ENCODE data around the gene TTLL11.
"Not testable (repeated sequence)": the region's sequence is repeated elsewhere in the genome, so short reads cannot be mapped to it uniquely, and the experiment has no call there.

TTLL11 gene

GRCh38 chr9:122020398-122020797 is 72.7 kb downstream of the TTLL11 start:
- Mint-ChIP-seq H3K4me1 (no peaks in the 10 kb centered on the region), H3K9me3 (no peaks in the 10 kb centered on the region), H3K27ac (no peak overlapping the region), H3K36me3 (no peaks in the 10 kb centered on the region), H3K4me3 (no peak overlapping the region), H3K27me3 (no peaks in the 10 kb centered on the region)
- CTCF ChIA-PET: no interaction called here
- DNase-seq: no peak

- Mint-ChIP-seq H3K27me3 (no peaks in the 10 kb centered on the region), H3K4me3 (no peak overlapping the region), H3K27ac (no peak overlapping the region), H3K9me3 (no peaks in the 10 kb centered on the region), H3K4me1 (no peaks in the 10 kb centered on the region), H3K36me3 (no peaks in the 10 kb centered on the region)
- CTCF ChIA-PET: no interaction called here
- DNase-seq: no peak
Observed at GRCh38 chr9:122016744-122017143, 76.4 kb downstream of the TTLL11 start.

GRCh38 chr9:122016309-122016708 is 76.8 kb downstream of the TTLL11 start:
- no peak overlapping the region for H3K27ac Mint-ChIP-seq
- DNase-seq: no peak
- no peaks in the 10 kb centered on the region for H3K36me3 Mint-ChIP-seq
- no peaks in the 10 kb centered on the region for H3K27me3 Mint-ChIP-seq
- CTCF ChIA-PET: no interaction called here
- H3K4me3 Mint-ChIP-seq: no peak overlapping the region
- H3K4me1 Mint-ChIP-seq: no peaks in the 10 kb centered on the region
- no peaks in the 10 kb centered on the region for H3K9me3 Mint-ChIP-seq

- H3K27me3 Mint-ChIP-seq: no peaks in the 10 kb centered on the region
- CTCF ChIA-PET: no interaction called here
- no peaks in the 10 kb centered on the region for H3K36me3 Mint-ChIP-seq
- no peak overlapping the region for H3K4me3 Mint-ChIP-seq
- H3K9me3 Mint-ChIP-seq: no peaks in the 10 kb centered on the region
- no peak overlapping the region for H3K27ac Mint-ChIP-seq
- no peaks in the 10 kb centered on the region for H3K4me1 Mint-ChIP-seq
- DNase-seq: no peak
Observed at GRCh38 chr9:122015170-122015821, 77.8 kb downstream of the TTLL11 start.

- CTCF ChIA-PET: interaction anchor here (0.6 kb wide), 1 partner anchor 1657 kb away, joined by 3 read pairs; no protein-coding TSS in a partner anchor
- Mint-ChIP-seq H3K36me3 (no peaks in the 10 kb centered on the region), H3K4me1 (no peaks in the 10 kb centered on the region), H3K27me3 (no peaks in the 10 kb centered on the region), H3K9me3 (no peaks in the 10 kb centered on the region), H3K27ac (no peak overlapping the region), H3K4me3 (no peak overlapping the region)
- no peak for DNase-seq
Observed at GRCh38 chr9:122011818-122012498, 81.2 kb downstream of the TTLL11 start.

- no peaks in the 10 kb centered on the region for H3K36me3 Mint-ChIP-seq
- H3K4me3 Mint-ChIP-seq: no peak overlapping the region
- no peak overlapping the region for H3K27ac Mint-ChIP-seq
- H3K4me1 Mint-ChIP-seq: no peaks in the 10 kb centered on the region
- no peak for DNase-seq
- CTCF ChIA-PET: no interaction called here
- H3K9me3 Mint-ChIP-seq: no peaks in the 10 kb centered on the region
- H3K27me3 Mint-ChIP-seq: no peaks in the 10 kb centered on the region
Observed at GRCh38 chr9:122008559-122008958, 84.5 kb downstream of the TTLL11 start.

- H3K4me1 Mint-ChIP-seq: no peaks in the 10 kb centered on the region
- H3K27ac Mint-ChIP-seq: no peak overlapping the region
- H3K4me3 Mint-ChIP-seq: no peak overlapping the region
- H3K27me3 Mint-ChIP-seq: no peaks in the 10 kb centered on the region
- no peaks in the 10 kb centered on the region for H3K36me3 Mint-ChIP-seq
- no peaks in the 10 kb centered on the region for H3K9me3 Mint-ChIP-seq
- CTCF ChIA-PET: no interaction called here
- no peak for DNase-seq
Observed at GRCh38 chr9:122007837-122008236, 85.3 kb downstream of the TTLL11 start.

- no peak overlapping the region for H3K4me3 Mint-ChIP-seq
- H3K27me3 Mint-ChIP-seq: no peaks in the 10 kb centered on the region
- no peaks in the 10 kb centered on the region for H3K4me1 Mint-ChIP-seq
- no peak for DNase-seq
- H3K27ac Mint-ChIP-seq: no peak overlapping the region
- no peaks in the 10 kb centered on the region for H3K9me3 Mint-ChIP-seq
- CTCF ChIA-PET: no interaction called here
- H3K36me3 Mint-ChIP-seq: no peaks in the 10 kb centered on the region
Observed at GRCh38 chr9:122005597-122005996, 87.5 kb downstream of the TTLL11 start.

- CTCF ChIA-PET: no interaction called here
- no peaks in the 10 kb centered on the region for H3K27me3 Mint-ChIP-seq
- H3K27ac Mint-ChIP-seq: no peak overlapping the region
- H3K4me1 Mint-ChIP-seq: no peaks in the 10 kb centered on the region
- no peak for DNase-seq
- no peak overlapping the region for H3K4me3 Mint-ChIP-seq
- no peaks in the 10 kb centered on the region for H3K9me3 Mint-ChIP-seq
- H3K36me3 Mint-ChIP-seq: no peaks in the 10 kb centered on the region
Observed at GRCh38 chr9:122004589-122004988, 88.5 kb downstream of the TTLL11 start.

- H3K36me3 Mint-ChIP-seq: no peaks in the 10 kb centered on the region
- H3K4me3 Mint-ChIP-seq: no peak overlapping the region
- H3K4me1 Mint-ChIP-seq: no peaks in the 10 kb centered on the region
- CTCF ChIA-PET: interaction anchor here (0.5 kb wide), 1 partner anchor 465 kb away, joined by 3 read pairs; no protein-coding TSS in a partner anchor
- DNase-seq: no peak
- no peaks in the 10 kb centered on the region for H3K9me3 Mint-ChIP-seq
- H3K27me3 Mint-ChIP-seq: no peaks in the 10 kb centered on the region
- H3K27ac Mint-ChIP-seq: no peak overlapping the region
Observed at GRCh38 chr9:122001491-122002201, 91.5 kb downstream of the TTLL11 start.

- H3K36me3 Mint-ChIP-seq, H3K4me1 Mint-ChIP-seq, H3K9me3 Mint-ChIP-seq, H3K27me3 Mint-ChIP-seq, H3K4me3 Mint-ChIP-seq, CTCF ChIA-PET, DNase-seq, H3K27ac Mint-ChIP-seq: not testable (repeated sequence)
Observed at GRCh38 chr9:122000526-122000925, 92.6 kb downstream of the TTLL11 start.

- CTCF ChIA-PET: no interaction called here
- Mint-ChIP-seq H3K27ac (no peak overlapping the region), H3K9me3 (no peaks in the 10 kb centered on the region), H3K36me3 (no peaks in the 10 kb centered on the region), H3K4me3 (no peak overlapping the region), H3K27me3 (no peaks in the 10 kb centered on the region), H3K4me1 (no peaks in the 10 kb centered on the region)
- DNase-seq: no peak
Observed at GRCh38 chr9:121999556-121999955, 93.6 kb downstream of the TTLL11 start.

- Mint-ChIP-seq H3K36me3 (no peaks in the 10 kb centered on the region), H3K4me1 (no peaks in the 10 kb centered on the region), H3K27me3 (no peaks in the 10 kb centered on the region), H3K4me3 (no peak overlapping the region), H3K9me3 (no peaks in the 10 kb centered on the region), H3K27ac (no peak overlapping the region)
- no peak for DNase-seq
- CTCF ChIA-PET: interaction anchor here (2.4 kb wide), 1 partner anchor 254 kb away, joined by 5 read pairs; no protein-coding TSS in a partner anchor
Observed at GRCh38 chr9:121998513-121999049, 94.5 kb downstream of the TTLL11 start.

- Mint-ChIP-seq H3K36me3 (no peaks in the 10 kb centered on the region), H3K4me1 (no peaks in the 10 kb centered on the region), H3K27ac (no peak overlapping the region), H3K9me3 (no peaks in the 10 kb centered on the region), H3K27me3 (no peaks in the 10 kb centered on the region), H3K4me3 (no peak overlapping the region)
- DNase-seq: no peak
- CTCF ChIA-PET: interaction anchor here (0.8 to 2.4 kb wide), 2 partner anchors 254 to 315 kb away, joined by 3 to 5 read pairs; no protein-coding TSS in a partner anchor
Observed at GRCh38 chr9:121997791-121998190, 95.3 kb downstream of the TTLL11 start.

All from activated naive CD4-positive, alpha-beta T cell treated with anti-CD3 and anti-CD28 coated beads, Interleukin-2, amount 10 ng/mL, durations not matched to agents 7 days and 5 days (primary cell).